Activated CD4-positive, CD25-positive, alpha-beta regulatory T cell treated with anti-CD3 and anti-CD28 coated beads, Interleukin-2, amount 50 U/mL, for 16 hours (primary cell): Measurements from ENCODE around the gene FAM237B.

Experiments
- DNase-seq: peaks from one replicate; pipeline ENCODE4 v3.0.0-alpha.2; 2020; ENCODE audit warnings: low read depth, low spot score

Gene FAM237B

DNA sequence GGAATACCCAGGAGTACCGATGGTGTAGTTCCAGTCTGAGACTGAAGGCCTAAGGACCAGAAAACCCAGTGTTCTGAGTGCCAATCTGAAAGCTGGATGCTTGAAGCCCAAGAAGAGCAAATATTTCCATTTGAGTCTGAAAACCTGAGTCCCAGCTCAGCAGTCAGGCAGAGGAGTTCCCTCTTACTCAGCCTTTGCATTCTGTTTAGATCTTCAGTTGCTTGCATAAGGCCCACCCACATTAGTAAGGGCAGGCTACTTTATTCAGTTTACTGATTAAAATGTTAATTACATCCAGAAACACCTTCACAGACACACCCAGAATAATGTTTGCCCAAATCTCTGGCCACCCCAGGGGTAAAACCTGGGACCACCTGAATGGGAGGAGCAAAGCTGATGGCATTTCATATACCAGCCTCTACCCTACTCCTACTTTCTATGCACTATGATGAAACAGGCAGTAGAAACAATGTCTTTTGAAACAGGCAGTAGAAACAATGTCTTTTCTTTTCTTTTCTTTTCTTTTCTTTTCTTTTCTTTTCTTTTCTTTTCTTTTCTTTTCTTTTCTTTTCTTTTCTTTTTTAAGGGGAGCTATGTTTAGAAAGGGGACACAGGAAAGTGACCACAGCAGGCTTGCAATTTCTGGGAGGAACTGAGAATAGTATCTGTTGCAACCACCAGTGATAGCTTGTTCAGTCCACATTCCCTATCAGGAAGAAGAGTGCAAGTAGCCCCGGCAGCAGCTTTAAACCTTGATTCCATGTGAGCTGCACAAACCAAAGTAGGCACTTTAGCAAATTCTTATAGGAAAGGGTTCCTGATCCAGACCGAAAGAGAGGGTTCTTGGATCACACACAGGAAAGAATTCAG, 30.6 kb downstream of the FAM237B start:
- no peak for DNase-seq

DNA sequence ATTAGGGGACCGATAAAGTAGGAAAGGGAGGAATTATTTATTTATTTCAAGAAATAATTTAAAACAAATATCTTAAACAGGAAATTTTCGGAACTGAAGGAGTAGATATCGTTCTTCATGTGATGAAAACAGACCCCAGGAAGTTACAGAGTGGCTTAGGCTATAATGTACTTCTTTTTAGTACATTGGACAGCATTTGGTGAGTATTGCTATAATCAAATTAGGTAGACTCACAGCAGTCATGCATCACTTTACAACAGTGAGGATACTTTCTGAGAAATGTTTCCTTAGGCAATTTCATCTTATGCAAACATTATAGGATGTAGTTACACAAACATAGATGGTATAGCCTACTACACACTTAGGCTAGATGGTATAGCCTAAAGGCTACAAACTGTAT, 33.0 kb downstream of the FAM237B start:
- DNase-seq, result no peak

GRCh38 chr7:90276033-90276728, 44.9 kb downstream of the FAM237B start:
- no peak for DNase-seq

- DNase-seq, result no peak
Observed at GRCh38 chr7:90274161-90274560, 46.9 kb downstream of the FAM237B start.

GRCh38 chr7:90272242-90272641, 48.9 kb downstream of the FAM237B start:
- DNase-seq, result no peak

DNA sequence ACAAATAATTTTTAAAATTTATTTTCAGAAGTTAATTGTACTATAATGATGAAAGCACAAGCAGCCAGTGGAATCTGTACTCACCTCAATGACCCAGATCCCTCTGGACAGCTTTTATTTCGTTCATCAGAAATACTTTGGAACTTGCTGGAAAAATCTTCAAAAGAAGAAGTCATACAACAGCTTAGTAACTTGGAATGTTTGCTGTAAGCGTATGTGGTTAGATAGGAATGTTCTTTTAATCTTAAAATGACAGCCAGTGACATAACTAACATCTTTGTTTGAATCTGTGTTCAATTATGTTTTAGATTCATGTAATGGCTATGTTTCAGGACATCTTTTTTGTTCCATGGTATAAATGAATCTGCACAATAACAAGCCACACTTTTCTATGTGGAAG, 49.4 kb downstream of the FAM237B start:
- DNase-seq, result no peak

- no peak for DNase-seq
Observed at GRCh38 chr7:90270431-90271178, 50.5 kb downstream of the FAM237B start.

- DNase-seq, result no peak
Observed at GRCh38 chr7:90269163-90269562, 51.9 kb downstream of the FAM237B start.

- DNase-seq, result no peak
Observed at GRCh38 chr7:90267263-90267858, 53.7 kb downstream of the FAM237B start.

GRCh38 chr7:90266808-90267207, 54.3 kb downstream of the FAM237B start:
- DNase-seq, result no peak
